OCI-LY3 (cell line): ENCODE results near the gene ANP32A.

Source experiments
- EZH2phosphoT487 ChIP-seq: fragments of 200-600 bp; shearing (Covaris generic); IDR thresholded peaks from 2 replicates; pipeline ENCODE4 v1.6.1; 2018; ENCODE audit warnings: antibody characterized with exemption, mixed run types, low read depth
- TF ChIP-seq, protein P1 (sequence below): fragments of 200-600, 300-600 bp; sonication (generic); IDR thresholded peaks from 2 replicates; pipeline ENCODE4 v1.5.1; 2014; ENCODE audit warnings: antibody characterized with exemption, low read length, low read depth

DNA sequence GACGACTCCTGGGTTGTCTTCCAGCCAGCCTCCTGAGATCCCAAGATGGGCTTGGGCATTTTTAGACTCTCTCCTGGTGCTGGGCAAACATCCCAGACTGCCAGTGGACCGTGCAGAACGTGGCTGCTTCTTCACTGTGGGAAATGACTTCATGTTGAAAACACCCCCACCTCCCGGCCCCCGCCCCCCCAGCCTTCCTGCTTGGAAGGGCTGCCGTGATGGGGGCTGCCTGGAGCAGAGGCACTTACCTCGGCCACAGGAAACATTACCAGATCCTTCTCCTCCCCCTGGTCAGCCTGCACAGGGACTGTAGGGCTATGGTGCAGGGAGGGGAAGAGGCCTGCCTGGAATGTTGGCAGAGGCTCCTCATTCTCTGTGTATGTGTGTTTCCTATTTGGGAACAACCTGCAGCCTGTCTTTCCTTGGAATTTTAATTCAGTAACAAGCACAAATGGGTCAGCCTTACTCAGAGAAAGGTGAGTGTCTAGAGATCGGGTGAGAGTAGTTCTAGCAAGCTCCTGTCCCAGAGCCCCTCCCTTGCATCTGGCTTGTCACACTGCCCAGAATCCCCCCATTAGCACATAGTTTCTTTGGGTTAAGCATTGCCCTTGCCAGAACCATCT, 90.8 kb downstream of the ANP32A start:
- TF ChIP-seq, protein P1, sequence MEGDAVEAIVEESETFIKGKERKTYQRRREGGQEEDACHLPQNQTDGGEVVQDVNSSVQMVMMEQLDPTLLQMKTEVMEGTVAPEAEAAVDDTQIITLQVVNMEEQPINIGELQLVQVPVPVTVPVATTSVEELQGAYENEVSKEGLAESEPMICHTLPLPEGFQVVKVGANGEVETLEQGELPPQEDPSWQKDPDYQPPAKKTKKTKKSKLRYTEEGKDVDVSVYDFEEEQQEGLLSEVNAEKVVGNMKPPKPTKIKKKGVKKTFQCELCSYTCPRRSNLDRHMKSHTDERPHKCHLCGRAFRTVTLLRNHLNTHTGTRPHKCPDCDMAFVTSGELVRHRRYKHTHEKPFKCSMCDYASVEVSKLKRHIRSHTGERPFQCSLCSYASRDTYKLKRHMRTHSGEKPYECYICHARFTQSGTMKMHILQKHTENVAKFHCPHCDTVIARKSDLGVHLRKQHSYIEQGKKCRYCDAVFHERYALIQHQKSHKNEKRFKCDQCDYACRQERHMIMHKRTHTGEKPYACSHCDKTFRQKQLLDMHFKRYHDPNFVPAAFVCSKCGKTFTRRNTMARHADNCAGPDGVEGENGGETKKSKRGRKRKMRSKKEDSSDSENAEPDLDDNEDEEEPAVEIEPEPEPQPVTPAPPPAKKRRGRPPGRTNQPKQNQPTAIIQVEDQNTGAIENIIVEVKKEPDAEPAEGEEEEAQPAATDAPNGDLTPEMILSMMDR = no peak
- no peak for TF ChIP-seq EZH2phosphoT487
